Peyer's patch (tissue), 4 donors: Measurements from ENCODE around the gene COL23A1. TPM values are rescaled to one million over a fixed set of nuclear protein-coding genes. Genes with fewer than 3 reads are reported as not detected.

Source experiments
- DNase-seq, 3 donors: peaks; one replicate each; pipeline ENCODE4 v3.0.0-alpha.2; 2017 to 2019
- H3K27ac ChIP-seq, 4 donors: fragments of 200-600 bp; sonication (generic); one replicate each; pipeline ENCODE4 v1.5.1; 2016 to 2019
- H3K27me3 ChIP-seq, 2 donors: fragments of 200-600 bp; sonication (generic); one replicate each; pipeline ENCODE4 v1.5.1; 2019
- H3K36me3 ChIP-seq, 3 donors: fragments of 200-600 bp; sonication (generic); one replicate each; pipeline ENCODE4 v1.5.1; 2016 to 2019
- H3K4me1 ChIP-seq, 4 donors: fragments of 200-600 bp; sonication (generic); one replicate each; pipeline ENCODE4 v1.5.1; 2016 to 2019
- H3K4me3 ChIP-seq, 4 donors: fragments of 200-600 bp; sonication (generic); 1 replicate in 3 of 4; 2 replicates in 1 of 4; pipeline ENCODE4 v1.5.1; 2016 to 2019; ENCODE audit warnings: mild to moderate bottlenecking in 1 of 4
- H3K9me3 ChIP-seq, 4 donors: fragments of 200-600 bp; sonication (generic); one replicate each; pipeline ENCODE4 v1.5.1; 2016 to 2019; ENCODE audit warnings: mild to moderate bottlenecking in 1 of 4
- CTCF ChIP-seq, 6 experiments: fragments of 450-650 bp in 4 of 6; fragments of 200-600 bp in 2 of 6; sonication (generic) in 1 of 6; IDR thresholded peaks; one replicate each; pipeline ENCODE4 v1.5.1; 2017 to 2019; ENCODE audit warnings: antibody characterized with exemption in 6 of 6, mild to moderate bottlenecking in 3 of 6, moderate library complexity in 1 of 6
- POLR2A ChIP-seq, 2 donors: fragments of 450-650 bp; IDR thresholded peaks; one replicate each; pipeline ENCODE4 v1.5.1; 2017; ENCODE audit warnings: antibody characterized with exemption in 2 of 2, mild to moderate bottlenecking in 2 of 2, moderate library complexity in 2 of 2
- total RNA-seq, 4 donors: library from RNA; depleted of rRNA; stranded (reverse); fragments of >200 nt; gene quantifications; one replicate each; pipeline ENCODE4 v1.1.0, GENCODE V29; 2016

The COL23A1 gene
- total RNA-seq, 4 donors from 2014 or later, result 0.57 to 5.8 (median 1.2) TPM; not detected in 1

DNA sequence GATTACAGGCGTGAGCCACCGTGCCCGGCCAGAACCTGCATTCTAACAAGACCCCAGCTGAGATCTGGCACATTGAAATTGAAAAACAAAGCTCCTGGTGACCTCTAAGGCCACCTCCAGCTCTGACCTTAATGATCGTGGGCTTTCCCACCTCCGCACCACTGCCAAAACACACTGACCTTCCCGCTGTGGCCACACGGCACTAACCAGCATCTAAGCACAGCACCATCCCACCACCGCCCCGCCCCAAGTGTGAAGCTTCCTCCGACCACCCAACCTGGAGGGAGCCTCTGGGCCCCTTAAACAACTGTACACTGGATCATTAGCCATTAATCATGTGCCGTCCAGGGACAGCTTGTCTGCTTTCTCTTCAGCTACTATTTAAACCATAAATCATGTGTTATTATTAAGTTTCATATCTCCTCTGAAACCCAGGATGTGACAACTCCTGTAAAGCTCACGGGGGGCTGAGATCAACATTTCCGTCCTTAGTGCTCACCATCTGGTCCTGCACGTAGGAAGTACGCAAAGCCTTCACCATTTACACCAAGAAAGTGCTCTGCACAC is 80.6 kb downstream of the COL23A1 start:
- Histone ChIP-seq H3K4me3 (no peak overlapping the region), H3K27ac (no peak overlapping the region), H3K9me3 (no peaks in the 10 kb centered on the region), H3K36me3 (no peaks in the 10 kb centered on the region), H3K27me3 (no peaks in the 10 kb centered on the region), H3K4me1 (no peaks in the 10 kb centered on the region)
- no peak for DNase-seq
- TF ChIP-seq POLR2A (IDR thresholded peaks at IDR 0.05) (no peak), CTCF (IDR thresholded peaks at IDR 0.05) (no peak)

GRCh38 chr5:178507151-178507932 is 82.9 kb downstream of the COL23A1 start:
- no peak for DNase-seq
- Histone ChIP-seq H3K4me1 (no peaks in the 10 kb centered on the region), H3K9me3 (no peaks in the 10 kb centered on the region), H3K27me3 (no peaks in the 10 kb centered on the region), H3K36me3 (no peaks in the 10 kb centered on the region), H3K4me3 (no peak overlapping the region), H3K27ac (no peak overlapping the region)
- TF ChIP-seq CTCF (IDR thresholded peaks at IDR 0.05) (no peak), POLR2A (IDR thresholded peaks at IDR 0.05) (no peak)

- TF ChIP-seq POLR2A (IDR thresholded peaks at IDR 0.05) (no peak), CTCF (IDR thresholded peaks at IDR 0.05) (no peak)
- Histone ChIP-seq H3K27me3 (no peaks in the 10 kb centered on the region), H3K4me3 (no peak overlapping the region), H3K27ac (no peak overlapping the region), H3K36me3 (no peaks in the 10 kb centered on the region), H3K4me1 (no peaks in the 10 kb centered on the region), H3K9me3 (no peaks in the 10 kb centered on the region)
- no peak for DNase-seq
Observed at GRCh38 chr5:178505639-178506407, 84.4 kb downstream of the COL23A1 start.

GRCh38 chr5:178504340-178504960 is 85.7 kb downstream of the COL23A1 start:
- Histone ChIP-seq H3K9me3 (no peaks in the 10 kb centered on the region), H3K27me3 (no peaks in the 10 kb centered on the region), H3K27ac (no peak overlapping the region), H3K4me3 (no peak overlapping the region), H3K36me3 (no peaks in the 10 kb centered on the region), H3K4me1 (no peaks in the 10 kb centered on the region)
- no peak for DNase-seq
- TF ChIP-seq POLR2A (IDR thresholded peaks at IDR 0.05) (no peak), CTCF (IDR thresholded peaks at IDR 0.05) (no peak)

GRCh38 chr5:178502401-178503100 is 87.6 kb downstream of the COL23A1 start:
- Histone ChIP-seq H3K4me1 (no peaks in the 10 kb centered on the region), H3K27me3 (no peaks in the 10 kb centered on the region), H3K4me3 (no peak overlapping the region), H3K9me3 (no peaks in the 10 kb centered on the region), H3K36me3 (no peaks in the 10 kb centered on the region), H3K27ac (no peak overlapping the region)
- no peak for DNase-seq
- no peak for TF ChIP-seq CTCF (IDR thresholded peaks at IDR 0.05)
- no peak for TF ChIP-seq POLR2A (IDR thresholded peaks at IDR 0.05)
